ENCODE measurements around the gene ALDH3A1. TPM values are rescaled to one million over a fixed set of nuclear protein-coding genes. Genes with fewer than 3 reads are reported as not detected.
"Not testable (repeated sequence)": the region's sequence is repeated elsewhere in the genome, so short reads cannot be mapped to it uniquely, and the experiment has no call there.

Gene ALDH3A1
- not detected for total RNA-seq

DNA sequence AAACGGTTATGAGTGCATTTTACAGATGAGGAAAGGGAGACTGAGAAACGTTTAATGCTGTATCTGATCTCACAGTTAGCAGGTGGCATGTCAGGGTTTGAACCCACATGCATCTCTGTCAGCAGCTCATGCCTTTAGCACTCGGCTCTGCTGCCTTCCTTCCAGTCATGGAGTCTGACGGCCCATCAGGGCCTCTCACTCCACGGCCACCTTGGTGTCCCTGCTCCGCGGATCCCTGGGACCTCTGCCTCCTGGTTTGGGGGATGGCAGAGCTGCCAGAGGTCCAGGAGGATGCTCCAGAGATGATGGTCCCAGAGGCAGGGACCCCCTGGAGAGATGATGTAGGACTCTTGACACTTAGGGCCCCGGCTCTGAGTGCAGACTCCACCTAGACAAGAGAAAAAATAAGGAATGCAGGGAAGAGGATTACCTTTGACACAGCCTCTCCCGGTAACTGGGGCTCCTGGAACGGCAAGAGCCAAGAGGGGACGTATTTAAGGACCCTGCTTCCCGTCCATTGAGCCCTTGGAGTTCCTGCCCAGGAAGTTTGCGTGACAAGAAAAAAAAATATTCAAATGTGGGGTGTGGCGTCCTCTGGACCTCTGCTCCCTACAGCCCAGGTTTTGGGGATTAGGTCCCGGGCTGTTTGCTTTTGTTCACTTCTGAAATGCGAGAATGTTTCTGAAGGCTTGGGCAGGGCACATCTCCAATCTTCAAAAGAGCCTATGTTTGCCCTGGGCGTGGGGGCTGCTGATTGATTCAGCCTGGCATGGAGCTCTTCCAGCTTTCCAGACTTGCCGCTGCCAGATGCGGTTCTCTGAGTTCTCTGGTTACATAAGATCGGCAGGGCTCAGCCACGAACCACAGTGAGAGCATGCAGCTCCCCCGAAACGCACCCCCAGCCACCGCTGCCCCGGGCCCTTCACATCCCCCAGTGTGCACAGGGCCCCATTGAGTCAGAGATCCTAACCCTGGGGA is at the start of gene ALDH3A1:
TSS of gene ALDH3A1 (minus strand) at position 470 of the 978 bp plus-strand sequence. CDS start 3,169 bp downstream, outside the sequence.
- ChIA-PET CTCF (no interaction called here), POLR2A (no interaction called here)

- ChIA-PET POLR2A (no interaction called here), CTCF (interaction anchor here (0.6 kb wide), 1 partner anchor 196 kb away, joined by 4 read pairs; no protein-coding TSS in a partner anchor)
Observed at GRCh38 chr17:19796457-19796856, 48.4 kb upstream of the ALDH3A1 start.

GRCh38 chr17:19791918-19792550 is 43.9 kb upstream of the ALDH3A1 start:
- POLR2A ChIA-PET = interaction anchor here (0.6 kb wide), 1 partner anchor 18 kb away, joined by 3 read pairs; no protein-coding TSS in a partner anchor
- CTCF ChIA-PET = no interaction called here

DNA sequence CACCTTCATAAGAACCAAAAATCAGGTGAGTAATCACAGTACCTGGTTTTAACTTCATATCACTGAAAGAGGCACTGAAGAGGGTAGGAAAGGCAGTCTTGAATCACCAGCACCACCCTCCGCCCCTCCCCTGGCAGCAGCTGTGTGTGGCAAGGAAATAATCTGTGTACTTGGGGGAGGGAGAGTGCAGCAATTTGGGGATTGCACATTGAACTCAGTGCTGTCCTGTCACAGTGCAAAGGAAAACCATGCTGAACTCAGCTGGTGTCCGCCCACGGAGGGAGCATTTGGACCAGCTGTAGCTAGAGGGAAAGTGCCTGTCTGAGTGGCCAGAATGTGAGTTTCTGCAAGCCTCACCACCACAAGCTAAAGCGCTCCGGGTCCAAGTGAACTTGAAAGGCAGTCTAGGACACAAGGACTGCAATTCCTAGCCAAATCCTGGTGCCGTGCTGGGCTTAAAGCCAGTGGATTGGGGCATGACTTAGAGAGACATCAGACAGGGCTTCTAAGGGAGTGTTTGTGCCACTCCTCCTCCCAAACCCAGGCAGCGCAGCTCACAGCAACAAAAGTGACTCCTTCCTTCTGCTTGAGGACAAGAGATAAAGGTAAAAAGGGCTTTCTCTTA is 39.7 kb upstream of the ALDH3A1 start:
- CTCF ChIA-PET = interaction anchor here (1.0 kb wide), 1 partner anchor 23 kb away, joined by 4 read pairs; no protein-coding TSS in a partner anchor
- POLR2A ChIA-PET = no interaction called here

DNA sequence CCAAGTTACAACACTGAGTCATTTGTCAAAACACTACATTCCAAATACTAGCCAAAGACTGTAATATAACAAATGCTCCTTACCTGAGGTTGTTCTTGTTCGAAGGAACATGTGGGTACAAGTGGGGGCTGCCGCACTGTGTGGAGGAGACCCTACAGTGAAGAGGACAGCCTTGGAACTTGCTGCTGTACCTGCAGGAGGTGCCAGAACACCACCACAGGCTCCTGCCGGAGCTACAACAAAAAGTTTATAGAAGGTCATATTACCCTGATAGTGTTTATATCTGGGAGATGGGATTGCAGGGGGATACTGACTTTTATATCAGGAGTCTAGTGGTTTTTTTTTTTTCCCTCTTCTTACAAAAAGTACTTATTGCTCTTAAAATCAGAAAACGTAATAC is 37.8 kb upstream of the ALDH3A1 start:
- ChIA-PET CTCF (no interaction called here), POLR2A (no interaction called here)

GRCh38 chr17:19781488-19782458 is 33.7 kb upstream of the ALDH3A1 start:
- ChIA-PET CTCF (interaction anchor here (1.2 kb wide), 2 partner anchors 15 to 404 kb away, joined by 3 to 5 read pairs; partner anchors contain the start of gene MAPK7), POLR2A (no interaction called here)

DNA sequence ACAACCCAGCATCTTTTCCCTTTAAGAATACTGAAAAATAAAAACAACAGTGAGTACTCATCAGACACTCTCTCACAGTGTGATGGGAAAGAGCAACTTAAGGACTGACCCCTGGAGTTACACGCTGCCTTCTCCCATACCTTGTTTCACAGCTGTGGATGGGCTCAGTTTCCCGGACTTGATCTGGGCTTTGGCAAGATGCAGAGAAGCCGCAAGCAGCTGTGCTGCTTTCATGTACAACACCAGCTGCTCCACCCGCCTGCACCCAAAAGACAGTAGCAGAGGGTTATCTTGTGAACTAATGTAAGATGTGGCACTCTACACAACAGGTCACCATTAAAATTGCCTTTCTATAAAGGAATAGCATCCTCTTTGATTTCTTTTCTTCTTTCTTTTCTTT is 32.7 kb upstream of the ALDH3A1 start:
- ChIA-PET CTCF (interaction anchor here (0.7 to 1.2 kb wide), 3 partner anchors 14 to 24 kb away, joined by 4 to 5 read pairs (median 4); no protein-coding TSS in a partner anchor), POLR2A (no interaction called here)

DNA sequence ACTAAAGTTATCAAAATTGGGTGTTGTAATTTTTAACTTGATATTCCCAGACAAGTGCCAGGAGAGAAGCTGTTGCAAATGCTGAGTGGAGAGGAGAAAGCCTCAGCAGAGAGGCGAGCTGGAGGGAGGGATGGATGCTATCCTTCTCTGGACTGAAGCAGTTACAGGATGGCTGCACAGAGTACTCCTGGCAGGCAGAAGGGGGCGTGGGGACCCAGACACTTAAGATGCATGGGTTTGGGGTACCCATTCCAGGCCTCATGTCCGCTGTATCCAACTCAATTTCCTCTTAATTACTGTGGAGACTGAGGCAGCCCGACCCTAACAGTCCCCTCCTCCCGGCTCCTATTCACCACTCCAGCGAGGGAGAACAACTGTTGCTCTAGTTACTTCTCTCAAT is 25.4 kb upstream of the ALDH3A1 start:
- CTCF ChIA-PET = no interaction called here
- POLR2A ChIA-PET = interaction anchor here (0.5 kb wide), 1 partner anchor 18 kb away, joined by 3 read pairs; no protein-coding TSS in a partner anchor

DNA sequence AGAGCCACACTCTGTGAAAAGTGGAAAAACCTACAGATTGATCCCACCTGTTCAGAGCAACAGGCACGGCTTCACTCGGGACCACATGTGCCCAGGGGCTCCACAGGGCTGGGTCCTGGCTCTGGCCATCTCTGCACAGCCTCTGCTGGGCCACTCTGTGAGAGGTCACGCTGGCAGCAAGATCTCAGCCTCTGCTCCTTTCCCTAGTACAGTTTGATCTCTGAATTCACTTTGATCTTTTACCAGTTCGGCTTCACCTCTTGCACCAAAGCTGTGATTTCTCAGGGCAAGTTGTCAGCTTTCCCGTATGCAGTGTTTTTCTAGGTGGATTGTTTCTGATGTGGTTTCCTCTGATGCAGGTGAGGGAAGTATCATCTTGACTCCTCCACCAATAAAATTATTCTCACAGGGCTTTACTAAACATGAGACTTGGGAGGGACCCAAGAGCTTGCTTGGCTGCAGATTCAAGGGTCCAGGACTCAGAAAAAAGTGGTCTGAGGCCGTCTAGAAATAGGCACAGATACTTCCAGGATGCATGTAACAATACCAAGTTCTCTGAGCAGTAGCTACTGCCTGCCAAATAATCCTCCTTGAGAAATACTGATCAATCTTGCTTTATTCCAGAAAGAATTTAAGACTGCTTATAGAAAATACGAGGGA is 24.0 kb upstream of the ALDH3A1 start:
- ChIA-PET CTCF (interaction anchor here (1.4 kb wide), 1 partner anchor 259 kb away, joined by 3 read pairs; no protein-coding TSS in a partner anchor), POLR2A (no interaction called here)

DNA sequence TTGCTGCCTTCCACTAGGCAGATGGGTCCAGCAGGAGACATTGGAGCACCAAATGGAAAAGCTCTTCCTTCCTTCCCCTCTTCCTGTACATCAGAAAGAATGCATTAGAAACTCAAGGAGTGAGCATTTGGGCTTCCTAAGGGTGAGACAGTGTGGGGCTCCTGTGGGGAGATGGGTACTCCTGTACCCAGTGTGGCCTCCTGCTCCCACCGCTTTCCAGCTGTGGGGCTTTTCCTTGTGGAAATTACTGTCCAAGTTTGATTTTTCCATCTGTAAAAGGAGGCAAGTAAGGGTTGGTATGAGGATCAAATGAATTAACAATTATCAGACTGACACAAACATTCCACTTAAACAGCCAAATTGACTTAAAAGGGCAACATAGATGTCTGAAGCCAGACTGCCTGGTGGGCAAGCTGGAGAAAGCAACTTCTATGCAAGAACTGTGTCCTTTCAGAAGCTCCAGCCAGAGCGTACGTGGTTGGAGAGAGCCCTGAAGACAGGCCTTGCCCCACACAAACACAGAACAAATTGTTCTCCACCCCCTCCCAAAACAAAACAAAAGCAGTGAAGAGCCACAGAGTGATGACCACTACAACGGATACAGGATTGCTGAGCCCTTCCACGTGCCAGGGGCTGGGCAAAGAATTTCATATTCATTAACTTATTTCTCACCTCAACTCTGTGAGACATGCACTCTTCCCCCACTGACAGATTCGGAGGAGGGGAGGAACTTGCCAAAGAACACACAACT is 23.1 kb upstream of the ALDH3A1 start:
- ChIA-PET POLR2A (no interaction called here), CTCF (no interaction called here)

DNA sequence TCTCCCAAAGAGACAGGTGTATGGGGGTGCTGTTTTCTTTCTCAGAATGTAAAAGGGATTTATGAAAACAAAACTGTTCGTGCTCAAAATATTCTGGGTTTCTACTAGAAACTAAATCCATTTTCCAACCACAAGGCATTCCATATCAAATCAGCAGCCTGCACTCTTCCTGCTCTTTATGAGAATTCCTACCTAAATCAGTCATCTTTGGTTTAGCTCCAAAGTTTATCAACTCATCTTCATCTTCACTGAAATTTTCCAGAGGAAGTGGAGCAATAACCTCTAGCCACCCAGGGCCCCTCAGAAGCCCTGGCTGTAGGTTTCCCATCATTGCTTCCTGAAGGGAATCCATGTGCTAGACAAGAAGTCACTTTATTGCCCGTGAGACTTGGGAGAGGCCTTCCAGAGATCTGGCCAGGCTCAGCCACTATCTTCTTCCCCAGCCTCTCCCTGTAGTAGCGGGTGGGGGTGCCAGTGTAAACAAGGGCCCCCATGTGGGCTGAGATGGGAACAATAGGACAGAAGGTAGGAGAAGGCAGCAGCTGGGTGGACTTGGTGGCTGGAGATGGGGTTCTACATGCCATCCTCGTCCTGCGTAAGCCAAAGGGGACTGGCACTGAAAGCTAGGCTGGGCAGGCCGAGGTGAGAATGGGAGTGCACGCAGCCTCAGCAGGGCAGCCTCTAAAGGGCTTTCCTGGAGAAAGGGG is 22.0 kb upstream of the ALDH3A1 start:
- POLR2A ChIA-PET = no interaction called here
- CTCF ChIA-PET = interaction anchor here (0.5 to 0.8 kb wide), 3 partner anchors 256 to 1173 kb away, joined by 3 to 4 read pairs (median 3); no protein-coding TSS in a partner anchor

- CTCF ChIA-PET = interaction anchor here (2.2 to 2.4 kb wide), 2 partner anchors 10 to 256 kb away, joined by 9 to 23 read pairs; no protein-coding TSS in a partner anchor
Observed at GRCh38 chr17:19768046-19768782, 20.1 kb upstream of the ALDH3A1 start.

GRCh38 chr17:19766421-19767270 is 18.5 kb upstream of the ALDH3A1 start:
- POLR2A ChIA-PET = no interaction called here
- CTCF ChIA-PET = interaction anchor here (0.7 to 2.4 kb wide), 19 partner anchors 9 to 397 kb away, joined by 3 to 23 read pairs (median 4); no protein-coding TSS in a partner anchor

More at GRCh38 chr17:19768046-19768782, 20.1 kb upstream of the ALDH3A1 start:
- POLR2A ChIA-PET = no interaction called here

- POLR2A ChIA-PET = no interaction called here
- CTCF ChIA-PET = interaction anchor here (0.8 to 2.4 kb wide), 17 partner anchors 9 to 397 kb away, joined by 3 to 23 read pairs (median 4); no protein-coding TSS in a partner anchor
Observed at GRCh38 chr17:19766016-19766415, 17.9 kb upstream of the ALDH3A1 start.

DNA sequence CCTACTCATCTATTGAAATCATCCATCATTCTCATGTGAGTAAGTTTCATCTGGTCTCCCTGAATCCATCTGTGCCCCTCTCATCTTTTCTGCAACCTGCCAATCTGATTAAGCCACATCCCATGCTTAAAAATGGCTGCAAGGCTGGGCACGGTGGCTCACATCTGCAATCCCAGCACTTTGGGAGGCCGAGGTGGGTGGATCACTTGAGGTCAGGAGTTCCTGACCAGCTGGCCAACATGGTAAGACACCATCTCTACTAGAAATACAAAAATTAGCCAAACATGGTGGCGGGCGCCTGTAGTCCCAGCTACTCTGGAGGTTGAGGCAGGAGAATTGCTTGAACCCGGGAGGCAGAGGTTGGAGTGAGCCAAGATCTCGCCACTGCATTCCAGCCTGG is 15.9 kb upstream of the ALDH3A1 start:
- POLR2A ChIA-PET = not testable (repeated sequence)
- CTCF ChIA-PET = interaction anchor here (0.6 to 3.9 kb wide), 5 partner anchors 17 to 386 kb away, joined by 3 to 28 read pairs (median 4); partner anchors contain the start of gene MAPK7
